MM.1S (cell line): ENCODE measurements around the gene OGFOD1.

Source experiments
- CTCF ChIP-seq: fragments of 300-600 bp; sonication (generic); IDR thresholded peaks from 2 replicates; pipeline ENCODE4 v1.5.1; 2016; ENCODE audit warnings: antibody characterized with exemption, low read length, mixed read lengths
- EZH2 ChIP-seq: fragments of 300-600 bp; sonication (generic); optimal IDR thresholded peaks from 2 replicates; pipeline ENCODE3; 2017; ENCODE audit warnings: low read depth, mild to moderate bottlenecking, antibody characterized with exemption, low read length, mixed read lengths
- EZH2phosphoT487 ChIP-seq: fragments of 300-600 bp; sonication (generic); IDR thresholded peaks from 2 replicates; pipeline ENCODE4 v1.6.1; 2018; ENCODE audit warnings: antibody characterized with exemption, low read length

GRCh38 chr16:56421313-56421712 is 30.0 kb upstream of the OGFOD1 start:
- TF ChIP-seq CTCF (no peak), EZH2 (no peak), EZH2phosphoT487 (no peak)
